ENCODE measurements around the gene NID2.

NID2 gene

GRCh38 chr14:52055167-52055566, 13.7 kb downstream of the NID2 start:
- DNase-seq (ENCODE audit: low read depth), result no peak

GRCh38 chr14:52054678-52055077, 14.2 kb downstream of the NID2 start:
- no peak for DNase-seq (ENCODE audit: low read depth)

GRCh38 chr14:52053044-52053443, 15.8 kb downstream of the NID2 start:
- no peak for DNase-seq (ENCODE audit: low read depth)

GRCh38 chr14:52052288-52052943, 16.4 kb downstream of the NID2 start:
- DNase-seq (ENCODE audit: low read depth), result no peak

GRCh38 chr14:52051871-52052270, 17.0 kb downstream of the NID2 start:
- DNase-seq (ENCODE audit: low read depth), result no peak

- no peak for DNase-seq (ENCODE audit: low read depth)
Measured at GRCh38 chr14:52051251-52051650, 17.6 kb downstream of the NID2 start.

- DNase-seq (ENCODE audit: low read depth), result no peak
Measured at GRCh38 chr14:52049721-52050588, 18.9 kb downstream of the NID2 start.

- no peak for DNase-seq (ENCODE audit: low read depth)
Measured at GRCh38 chr14:52049271-52049670, 19.6 kb downstream of the NID2 start.

GRCh38 chr14:52048641-52049204, 20.1 kb downstream of the NID2 start:
- DNase-seq (ENCODE audit: low read depth), result no peak

- DNase-seq (ENCODE audit: low read depth), result no peak
Measured at GRCh38 chr14:52048116-52048515, 20.7 kb downstream of the NID2 start.

GRCh38 chr14:52046376-52046917, 22.4 kb downstream of the NID2 start:
- DNase-seq (ENCODE audit: low read depth), result no peak

GRCh38 chr14:52044791-52045522, 23.9 kb downstream of the NID2 start:
- DNase-seq (ENCODE audit: low read depth), result no peak

- peak; percentile 5 for DNase-seq (ENCODE audit: low read depth)
Measured at GRCh38 chr14:52043690-52044089, 25.2 kb downstream of the NID2 start.

GRCh38 chr14:52042371-52043289, 26.2 kb downstream of the NID2 start:
- no peak for DNase-seq (ENCODE audit: low read depth)

GRCh38 chr14:52040598-52040997, 28.3 kb downstream of the NID2 start:
- no peak for DNase-seq (ENCODE audit: low read depth)

GRCh38 chr14:52039124-52039815, 29.6 kb downstream of the NID2 start:
- no peak for DNase-seq (ENCODE audit: low read depth)

GRCh38 chr14:52033101-52033642, 35.7 kb downstream of the NID2 start:
- DNase-seq (ENCODE audit: low read depth), result no peak

- DNase-seq (ENCODE audit: low read depth), result no peak
Measured at GRCh38 chr14:52032204-52032801, 36.6 kb downstream of the NID2 start.

- no peak for DNase-seq (ENCODE audit: low read depth)
Measured at GRCh38 chr14:52031781-52032180, 37.1 kb downstream of the NID2 start.

- DNase-seq (ENCODE audit: low read depth), result no peak
Measured at GRCh38 chr14:52029881-52030280, 39.0 kb downstream of the NID2 start.
